ENCODE measurements around the gene VIPR2.

The VIPR2 gene

DNA sequence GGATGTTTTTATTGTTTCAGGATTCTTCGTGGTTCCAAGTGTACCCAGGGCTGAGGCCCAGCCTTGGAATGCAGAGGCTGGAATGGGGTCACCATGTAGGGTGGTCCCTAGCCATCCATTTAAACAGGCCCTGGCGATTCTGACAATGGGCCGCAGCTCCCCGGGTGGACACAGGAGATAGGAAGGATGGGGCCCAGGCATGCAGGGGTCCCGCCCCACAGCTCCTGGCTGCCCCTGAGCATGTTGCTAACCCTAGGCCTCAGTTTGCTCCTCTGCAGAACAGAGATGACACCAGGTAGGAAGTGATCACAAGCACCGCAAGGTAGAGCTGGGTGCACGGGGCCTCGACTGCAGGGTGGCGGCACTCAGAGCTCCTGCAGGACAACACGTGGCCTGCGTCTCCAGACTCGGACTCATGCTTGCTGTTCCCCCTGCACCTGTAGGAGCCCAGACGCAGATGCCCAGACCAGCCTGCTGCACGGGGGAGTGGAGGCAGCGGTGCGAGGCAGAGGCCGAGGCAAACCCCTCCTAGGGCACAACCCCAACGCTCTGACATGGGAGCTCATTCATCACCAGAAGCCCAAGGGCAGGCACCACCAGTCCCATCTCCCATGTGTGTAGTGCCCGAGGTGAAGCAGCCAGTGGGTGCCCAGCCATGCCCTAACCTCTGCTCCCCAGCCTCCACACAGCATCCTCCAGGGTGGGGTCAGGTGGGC is 25.5 kb downstream of the VIPR2 start:
- DNase-seq: no peak

DNA sequence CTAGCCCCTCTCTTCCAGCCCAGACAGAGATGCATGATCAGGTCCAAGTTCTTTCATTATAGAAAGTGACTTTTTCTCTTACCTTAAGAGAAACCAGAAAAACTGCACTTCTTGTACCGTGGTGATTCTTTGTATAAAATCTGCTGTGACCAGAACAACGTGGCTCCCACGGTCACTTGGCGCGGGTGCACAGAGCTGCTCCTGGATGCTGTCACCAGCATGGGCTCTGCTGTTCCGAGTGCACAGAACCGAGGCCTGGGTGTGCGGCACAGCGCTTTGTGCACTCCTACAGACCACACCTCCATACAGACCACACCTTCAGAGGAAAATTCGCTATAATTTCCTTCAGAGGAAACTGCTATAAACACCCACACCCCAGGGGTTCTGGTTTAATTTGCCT is 26.0 kb downstream of the VIPR2 start:
- DNase-seq: no peak

DNA sequence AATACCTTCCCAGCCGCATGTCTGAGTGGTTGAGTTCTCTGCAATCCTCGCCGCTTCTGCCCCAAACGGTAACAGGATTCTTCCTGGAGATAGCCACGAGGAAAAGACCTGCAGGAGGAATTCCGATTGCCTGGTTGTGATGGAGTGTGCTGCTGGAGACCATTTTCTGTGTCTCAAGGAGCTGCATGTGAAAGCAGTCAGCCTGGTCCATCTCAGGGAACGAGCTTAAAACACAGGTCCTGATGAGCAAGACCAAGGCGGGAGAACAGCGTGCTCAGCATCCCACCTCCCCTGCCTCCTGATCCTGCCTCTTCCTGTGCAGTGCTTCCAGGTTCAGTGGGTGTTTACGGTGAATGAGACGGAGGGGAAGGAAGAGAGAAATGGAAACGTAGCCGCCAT is 26.5 kb downstream of the VIPR2 start:
- no peak for DNase-seq

GRCh38 chr7:159117366-159118196 is 27.1 kb downstream of the VIPR2 start:
- no peak for DNase-seq

DNA sequence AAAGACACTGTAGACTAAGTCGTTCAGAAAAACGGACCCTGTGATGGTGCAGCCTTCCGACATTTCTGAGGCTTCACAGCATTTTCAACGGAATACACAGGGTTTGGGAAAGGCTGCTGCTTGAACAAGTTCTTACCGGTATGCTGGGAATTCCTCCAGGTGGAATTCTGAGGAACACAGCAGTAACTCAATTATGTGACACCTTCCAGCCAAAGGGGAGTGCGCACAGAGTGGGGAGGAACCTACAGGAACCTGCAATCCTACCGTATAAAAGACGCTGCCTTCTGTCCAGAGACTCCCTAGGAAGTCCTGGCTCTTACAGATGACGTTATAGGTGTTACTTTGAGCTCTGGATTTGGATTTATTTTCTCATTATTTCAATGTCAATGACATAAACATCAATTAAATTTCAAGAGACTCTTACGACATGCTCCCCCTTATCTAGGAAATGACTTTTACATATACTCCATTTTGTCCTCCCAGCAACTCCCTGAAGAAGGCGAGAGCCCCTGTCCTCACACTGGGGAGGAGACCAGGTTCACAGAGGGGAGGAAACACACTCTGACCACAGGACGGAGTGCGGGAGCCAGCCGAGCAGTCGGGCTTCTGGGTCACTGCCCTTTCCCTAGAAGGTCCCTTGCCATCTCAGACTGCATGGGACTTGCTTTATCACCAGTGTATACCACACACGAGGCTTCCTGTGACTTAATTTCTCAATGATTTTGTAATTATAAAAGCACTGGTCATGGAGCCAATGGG is 27.9 kb downstream of the VIPR2 start:
- no peak for DNase-seq

GRCh38 chr7:159115601-159116501 is 28.8 kb downstream of the VIPR2 start:
- DNase-seq: peak in 1 of 2 experiments; percentile 17

DNA sequence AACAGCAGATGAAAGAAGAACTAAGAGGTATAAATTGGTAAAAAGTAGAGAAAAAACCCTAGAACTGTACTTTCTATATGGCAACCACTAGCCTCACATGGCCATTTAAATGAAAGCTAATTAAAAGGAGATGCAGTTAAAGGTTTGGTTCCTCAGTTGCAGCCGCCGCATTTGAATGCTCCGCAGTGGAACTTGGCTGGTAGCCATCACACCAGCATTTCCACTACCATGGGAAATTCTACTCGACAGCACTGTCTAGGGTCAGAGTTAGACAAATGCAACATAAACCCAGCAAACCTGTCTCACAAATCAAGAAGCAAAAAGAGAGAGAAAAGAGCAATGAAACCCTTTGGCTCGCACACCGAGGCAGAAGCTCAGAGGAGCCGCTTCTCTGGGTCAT is 29.7 kb downstream of the VIPR2 start:
- peak in 1 of 2 experiments; percentile 18 for DNase-seq

GRCh38 chr7:159114096-159114495 is 30.6 kb downstream of the VIPR2 start:
- DNase-seq: no peak

DNA sequence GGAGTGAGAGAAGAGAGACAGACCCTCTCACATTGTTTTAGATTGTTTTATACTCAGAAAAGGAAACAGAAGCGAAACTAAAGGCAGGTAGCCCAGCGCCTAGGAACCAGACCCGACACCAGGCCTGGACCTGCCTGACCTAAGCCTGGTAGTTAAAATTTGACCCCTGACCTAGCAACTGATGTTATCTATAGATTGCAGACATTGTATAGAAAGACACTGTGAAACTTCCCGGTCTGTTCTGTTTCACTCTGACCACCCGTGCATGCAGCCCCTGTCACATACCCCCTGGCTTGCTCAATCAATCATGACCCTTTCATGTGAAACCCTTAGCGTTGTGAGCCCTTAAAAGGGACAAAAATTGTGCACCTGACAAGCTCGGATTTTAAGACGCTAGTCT is 31.6 kb downstream of the VIPR2 start:
- DNase-seq: no peak

DNA sequence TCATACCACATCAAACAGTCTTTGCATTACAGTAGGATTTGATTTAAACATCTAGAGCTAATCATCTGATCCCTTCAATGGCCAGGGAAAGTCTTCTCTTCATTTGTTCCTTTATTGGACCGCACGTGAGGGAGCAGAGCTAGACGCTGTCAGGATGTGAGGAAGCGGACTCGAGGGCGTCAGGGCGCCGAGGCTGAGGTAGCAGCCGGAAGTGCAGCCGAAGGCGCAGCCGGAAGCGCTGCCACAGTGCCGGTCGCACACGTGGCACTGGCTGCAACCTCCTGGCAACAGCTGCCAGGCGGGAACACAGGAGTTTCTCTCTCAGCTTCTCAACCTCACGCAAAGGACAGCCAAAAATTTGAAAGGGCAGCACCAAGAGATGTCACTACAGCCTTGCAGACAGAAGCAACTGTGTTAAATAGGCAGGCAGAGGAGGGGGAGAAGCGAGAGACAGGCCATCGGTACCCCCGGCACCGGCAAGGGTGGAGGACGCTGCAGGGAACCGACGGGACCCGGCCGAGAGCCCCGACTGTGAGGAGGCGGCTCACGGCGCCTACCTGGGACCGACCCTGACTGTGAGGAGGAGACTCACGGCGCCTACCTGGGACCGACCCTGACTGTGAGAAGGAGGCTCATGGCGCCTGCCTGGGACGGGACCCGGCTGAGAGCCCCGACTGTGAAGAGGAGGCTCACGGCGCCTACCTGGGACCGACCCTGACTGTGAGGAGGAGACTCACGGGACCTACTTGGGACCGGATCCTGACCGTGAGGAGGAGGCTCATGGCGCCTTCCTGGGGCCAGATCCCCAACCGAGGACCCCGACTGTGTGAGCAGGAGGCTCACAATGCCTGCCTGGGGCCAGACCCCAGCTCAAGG is 32.3 kb downstream of the VIPR2 start:
- DNase-seq: no peak

GRCh38 chr7:159109653-159110035 is 35.0 kb downstream of the VIPR2 start:
- DNase-seq: peak in 1 of 2 experiments; percentile 28

- no peak for DNase-seq
Measured at GRCh38 chr7:159108941-159109652, 35.6 kb downstream of the VIPR2 start.

- no peak for DNase-seq
Measured at GRCh38 chr7:159108491-159108890, 36.2 kb downstream of the VIPR2 start.

- DNase-seq: no peak
Measured at GRCh38 chr7:159107161-159107892, 37.3 kb downstream of the VIPR2 start.

- DNase-seq: no peak
Measured at GRCh38 chr7:159105832-159106811, 38.5 kb downstream of the VIPR2 start.

GRCh38 chr7:159105066-159105780 is 39.4 kb downstream of the VIPR2 start:
- DNase-seq: no peak

- no peak for DNase-seq
Measured at GRCh38 chr7:159104188-159104920, 40.3 kb downstream of the VIPR2 start.

All from NCI-H526 (cell line).